Measurements from ENCODE around the gene NOTCH3.

NOTCH3 gene

GRCh38 chr19:15195371-15196334 lies 5.1 kb downstream of the NOTCH3 start:
- DNase-seq (ENCODE audit: low spot score): no peak

DNA sequence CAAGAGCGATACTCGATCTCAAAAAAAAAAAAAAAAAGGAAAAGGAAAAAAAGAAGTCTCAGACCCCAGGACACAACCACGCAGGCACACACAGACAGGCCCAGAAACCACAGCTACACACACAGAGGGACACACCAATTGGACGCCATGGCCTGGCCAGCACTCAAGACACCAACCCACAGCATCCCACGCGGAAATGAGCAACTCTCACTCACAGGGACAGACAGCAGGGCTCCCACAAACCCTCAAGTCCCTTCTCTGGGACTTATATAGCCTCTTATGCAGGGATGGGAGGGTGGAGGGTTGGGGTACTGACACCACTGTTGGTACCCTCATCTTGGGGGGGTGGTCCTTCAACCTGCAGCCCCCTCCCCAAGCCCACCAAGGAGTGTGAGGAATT lies 5.9 kb downstream of the NOTCH3 start:
- no peak for DNase-seq (ENCODE audit: low spot score)

DNA sequence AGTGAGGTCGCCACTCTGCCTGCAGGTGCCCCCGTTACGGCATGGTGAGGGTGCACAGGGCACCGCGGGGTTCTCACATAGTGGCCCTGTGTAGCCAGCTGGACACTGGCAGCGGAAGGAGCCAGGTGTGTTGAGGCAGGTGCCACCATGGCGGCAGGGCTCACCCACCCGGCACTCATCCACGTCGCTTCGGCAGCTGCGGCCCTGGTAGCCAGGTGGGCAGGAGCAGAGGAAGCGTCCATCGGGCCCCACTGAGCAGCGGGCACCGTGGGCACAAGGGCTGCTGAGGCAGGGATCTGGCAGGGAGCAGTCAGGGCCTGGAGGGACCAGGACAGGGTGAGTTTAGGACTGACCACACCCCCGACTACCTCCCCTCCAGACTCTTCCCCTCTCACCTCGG lies 8.8 kb downstream of the NOTCH3 start:
- no peak for DNase-seq (ENCODE audit: low spot score)

- DNase-seq (ENCODE audit: low spot score): no peak
Measured at GRCh38 chr19:15191514-15191913, 9.3 kb downstream of the NOTCH3 start.

GRCh38 chr19:15188851-15189250 lies 11.9 kb downstream of the NOTCH3 start:
- no peak for DNase-seq (ENCODE audit: low spot score)

DNA sequence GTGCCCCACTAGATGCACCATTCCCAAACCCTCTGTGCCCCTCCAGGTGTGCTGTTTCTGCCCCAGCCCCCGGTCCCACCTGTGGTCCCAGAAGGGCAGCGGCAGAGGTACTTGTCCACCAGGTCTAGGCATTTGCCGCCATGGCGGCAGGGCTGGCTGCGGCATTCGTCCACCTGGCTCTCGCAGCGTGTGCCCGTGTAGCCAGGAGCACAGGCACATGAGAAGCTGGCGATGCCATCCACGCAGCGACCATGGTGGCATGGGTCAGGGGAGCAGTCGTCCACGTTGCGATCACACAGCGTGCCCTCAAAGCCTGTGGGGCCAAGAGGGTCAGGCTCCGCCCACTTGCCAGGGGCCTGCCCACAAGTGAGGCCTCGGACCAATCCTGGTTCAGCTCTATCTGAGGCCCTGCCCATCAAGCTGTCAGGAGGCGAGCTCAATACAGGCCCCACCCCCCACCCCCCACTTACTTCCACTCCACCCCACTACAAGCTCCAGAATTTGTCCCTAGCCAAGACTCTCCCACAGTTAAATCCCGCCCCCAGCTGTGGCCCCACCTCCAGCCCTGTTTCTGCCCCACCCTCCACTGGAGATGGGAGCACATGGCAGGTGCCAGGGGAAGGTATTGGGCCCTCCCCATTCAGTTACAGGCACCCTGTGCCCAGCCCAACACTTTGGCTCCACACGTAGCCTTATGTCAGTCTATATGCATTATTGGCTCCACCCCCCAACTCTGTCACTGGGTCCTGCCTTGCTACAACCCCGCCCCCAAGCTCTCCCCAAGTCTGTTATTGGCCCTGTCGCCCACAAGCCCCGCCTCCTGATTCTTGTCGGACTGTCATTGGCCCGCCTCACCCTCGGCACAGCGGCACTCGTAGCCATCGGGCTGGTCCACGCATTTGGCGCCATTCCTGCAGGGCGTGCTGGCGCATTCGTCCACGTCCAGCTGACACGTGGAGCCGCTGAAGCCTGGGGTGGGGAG lies 13.5 kb downstream of the NOTCH3 start:
- no peak for DNase-seq (ENCODE audit: low spot score)

DNA sequence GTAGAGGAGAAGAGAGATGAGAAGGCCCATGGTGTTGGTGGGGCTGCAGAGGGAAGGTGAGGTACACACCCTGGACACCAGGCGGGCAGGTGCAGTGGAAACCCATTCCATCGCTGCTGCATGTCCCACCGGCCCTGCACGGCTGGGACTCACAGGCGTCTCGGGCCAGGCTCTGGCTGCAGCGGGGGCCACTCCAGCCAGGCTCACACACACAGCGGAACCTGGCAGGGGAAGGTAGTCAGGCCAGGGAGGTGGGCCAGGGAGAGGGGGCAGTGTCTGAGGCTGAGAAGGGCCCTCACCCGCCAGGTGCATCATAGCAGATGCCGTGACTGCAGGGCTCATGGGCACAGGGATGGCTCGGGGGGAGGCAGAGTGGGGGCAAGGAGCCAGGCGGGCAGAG lies 15.6 kb downstream of the NOTCH3 start:
- no peak for DNase-seq (ENCODE audit: low spot score)

DNA sequence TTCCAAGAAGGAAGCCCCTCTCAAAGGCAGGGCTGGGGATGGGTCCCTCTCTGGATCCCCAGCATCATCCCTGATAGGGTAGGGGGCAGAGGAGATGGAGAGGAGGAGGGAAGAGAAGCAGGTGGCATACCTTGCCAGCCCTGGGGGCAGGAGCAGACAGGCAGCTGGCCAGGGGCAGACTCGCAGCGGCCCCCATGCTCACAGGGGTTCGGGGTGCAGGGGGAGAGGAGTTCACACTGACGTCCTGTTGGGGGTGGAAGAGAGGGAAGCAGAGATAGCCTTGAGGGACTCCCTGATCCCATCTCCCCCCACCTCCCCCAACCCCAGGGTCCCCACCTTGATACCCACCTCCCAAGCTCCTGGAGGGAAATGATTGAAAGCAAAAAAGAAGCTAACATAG lies 16.0 kb downstream of the NOTCH3 start:
- no peak for DNase-seq (ENCODE audit: low spot score)

- DNase-seq (ENCODE audit: low spot score): no peak
Measured at GRCh38 chr19:15181394-15181793, 19.4 kb downstream of the NOTCH3 start.

- DNase-seq (ENCODE audit: low spot score): no peak
Measured at GRCh38 chr19:15180451-15181390, 20.1 kb downstream of the NOTCH3 start.

GRCh38 chr19:15178629-15179308 lies 22.0 kb downstream of the NOTCH3 start:
- no peak for DNase-seq (ENCODE audit: low spot score)

- peak; percentile 80 for DNase-seq (ENCODE audit: low spot score)
Measured at GRCh38 chr19:15177269-15178116, 23.3 kb downstream of the NOTCH3 start.

DNA sequence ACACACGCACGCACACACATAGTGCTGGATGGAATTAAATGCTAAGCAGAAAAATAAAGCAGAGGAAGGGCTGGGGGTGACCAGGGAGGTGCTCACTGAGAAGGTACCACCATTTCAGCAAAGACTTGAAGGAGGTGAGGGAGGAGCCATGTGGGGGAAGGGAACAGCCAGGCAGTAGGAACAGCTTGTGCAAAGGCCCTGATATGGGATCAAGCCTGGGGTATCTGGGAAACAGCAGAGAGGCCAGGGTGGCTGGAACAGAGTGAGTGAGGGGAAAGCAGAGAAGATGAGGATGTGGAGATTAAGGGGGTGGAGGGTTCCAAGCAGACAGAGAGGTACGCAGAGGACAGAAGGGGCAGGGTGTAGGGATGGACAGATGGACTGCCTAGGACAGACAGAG lies 25.2 kb downstream of the NOTCH3 start:
- no peak for DNase-seq (ENCODE audit: low spot score)

- no peak for DNase-seq (ENCODE audit: low spot score)
Measured at GRCh38 chr19:15173746-15174404, 26.9 kb downstream of the NOTCH3 start.

DNA sequence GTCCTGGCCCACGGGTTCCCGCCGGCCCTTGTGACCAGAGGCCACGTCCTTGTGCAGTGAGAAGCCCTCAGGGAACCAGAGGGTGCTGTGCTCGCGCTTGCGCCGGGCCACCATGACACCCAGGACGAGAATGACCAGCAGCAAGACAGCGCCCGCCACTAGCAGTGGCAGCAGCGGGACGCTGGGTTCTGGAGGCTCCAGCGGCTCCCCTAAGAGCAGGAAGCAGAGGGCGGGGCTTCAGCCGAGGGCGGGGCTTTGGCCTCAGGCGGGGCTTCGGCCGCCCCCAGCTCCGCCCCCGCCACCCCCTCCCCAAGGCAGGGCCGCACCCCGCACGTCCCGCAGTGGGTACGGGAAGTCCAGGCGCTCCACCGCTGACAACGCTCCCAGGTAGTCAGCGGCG lies 30.4 kb downstream of the NOTCH3 start:
- no peak for DNase-seq (ENCODE audit: low spot score)

DNA sequence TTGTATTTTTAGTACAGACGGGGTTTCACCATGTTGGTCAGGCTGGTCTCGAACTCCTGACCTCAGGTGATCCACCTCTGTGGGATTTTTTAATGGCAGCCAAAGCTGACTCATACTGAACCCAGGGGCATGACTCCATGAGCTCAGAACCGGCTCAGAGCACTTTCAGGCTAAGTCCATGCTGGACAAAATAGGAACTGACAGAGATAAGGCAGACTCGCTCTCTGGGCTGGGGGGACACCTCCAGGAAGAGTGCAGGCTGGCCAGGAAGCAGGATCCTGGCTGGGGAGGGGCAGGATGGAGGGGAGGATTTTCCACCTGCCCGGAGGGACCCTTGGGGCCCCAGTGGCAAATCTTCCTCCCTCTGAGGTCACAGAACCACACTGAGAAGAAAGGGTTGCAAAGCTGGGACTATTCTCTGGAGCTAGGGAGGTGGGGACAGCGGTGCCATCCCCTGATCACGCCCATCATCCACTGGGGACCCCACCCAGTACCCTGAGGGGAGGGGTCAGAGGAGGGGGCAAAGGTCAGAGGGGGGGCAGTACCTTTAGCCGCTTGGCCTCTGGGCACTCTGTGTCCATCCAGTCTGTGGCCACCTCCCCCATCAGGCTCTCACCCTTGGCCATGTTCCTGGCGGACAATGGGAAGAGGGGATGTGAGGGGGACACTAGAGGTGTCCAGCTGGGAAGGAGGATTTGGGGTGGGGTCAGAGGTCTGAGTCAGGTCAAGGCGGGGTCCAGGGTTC lies 31.1 kb downstream of the NOTCH3 start:
- DNase-seq (ENCODE audit: low spot score): no peak

- no peak for DNase-seq (ENCODE audit: low spot score)
Measured at GRCh38 chr19:15166700-15167099, 34.1 kb downstream of the NOTCH3 start.
